ENCODE results near the gene UBE3C.
A peak's percentile ranks its signal among the peaks of the same experiment; 100 is the strongest.
"Not testable (repeated sequence)": the region's sequence is repeated elsewhere in the genome, so short reads cannot be mapped to it uniquely, and the experiment has no call there.

UBE3C gene

GRCh38 chr7:157271315-157271990 lies 132.7 kb downstream of the UBE3C start:
- no peak for DNase-seq

DNA sequence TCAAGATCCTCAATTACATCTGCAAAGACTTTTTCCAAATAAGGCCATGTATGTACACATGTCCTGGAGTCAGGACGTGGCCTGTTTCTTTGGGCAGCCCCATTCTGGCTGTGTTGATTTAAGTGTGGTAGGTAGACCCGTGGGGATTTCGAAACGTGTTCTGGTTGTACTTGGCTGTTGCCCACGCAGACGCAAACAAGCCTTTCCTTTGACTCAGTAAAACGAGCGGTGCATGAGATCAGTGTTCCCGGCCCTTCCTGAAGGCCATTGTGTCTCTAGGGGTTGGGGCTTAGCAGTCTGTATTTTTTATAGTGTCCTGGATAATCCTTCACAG lies 133.2 kb downstream of the UBE3C start:
- DNase-seq = peak in 10 of 58 donors; percentile 7 to 42 (median 14)

DNA sequence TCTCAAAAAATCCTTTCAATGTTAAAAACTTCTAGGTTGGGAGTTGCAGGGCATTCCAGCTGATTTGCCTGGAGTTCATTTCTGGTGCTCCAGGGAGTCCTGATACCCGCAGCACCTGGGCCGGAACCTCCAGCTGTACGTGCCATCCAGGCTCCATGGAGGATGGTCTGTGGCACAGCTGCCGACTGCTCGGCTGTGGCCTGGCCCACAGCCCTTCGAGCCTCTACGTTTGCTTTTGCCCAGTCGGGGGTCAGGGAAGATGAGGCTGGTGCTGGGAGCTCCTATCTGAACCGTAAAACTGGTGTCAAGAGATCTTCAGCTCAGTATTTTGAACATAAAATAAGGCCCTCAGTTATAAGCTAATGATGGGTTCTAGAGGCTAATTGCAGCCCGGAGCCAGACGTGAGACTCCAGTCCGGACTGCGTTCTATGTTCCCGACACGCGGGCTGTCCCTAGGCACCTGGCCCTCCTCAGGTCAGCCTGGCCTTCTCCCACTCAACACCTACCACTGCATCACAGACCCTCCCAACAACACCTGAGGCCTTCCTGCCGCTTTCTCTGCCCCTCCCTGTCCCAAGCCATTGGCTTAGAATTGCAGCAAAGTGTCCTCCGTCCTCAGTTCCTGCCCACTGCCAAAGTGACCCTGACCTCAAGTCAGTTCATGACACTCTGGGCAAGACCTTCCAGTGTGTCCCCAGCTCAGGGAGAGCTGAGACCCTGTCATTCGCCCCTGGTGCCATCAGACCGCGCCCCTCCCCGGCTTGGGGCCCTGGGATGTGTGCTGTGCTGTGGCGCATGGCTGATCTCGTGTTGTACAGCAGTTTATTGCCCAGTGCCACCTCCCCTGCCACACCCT lies 133.9 kb downstream of the UBE3C start:
- DNase-seq = no peak

DNA sequence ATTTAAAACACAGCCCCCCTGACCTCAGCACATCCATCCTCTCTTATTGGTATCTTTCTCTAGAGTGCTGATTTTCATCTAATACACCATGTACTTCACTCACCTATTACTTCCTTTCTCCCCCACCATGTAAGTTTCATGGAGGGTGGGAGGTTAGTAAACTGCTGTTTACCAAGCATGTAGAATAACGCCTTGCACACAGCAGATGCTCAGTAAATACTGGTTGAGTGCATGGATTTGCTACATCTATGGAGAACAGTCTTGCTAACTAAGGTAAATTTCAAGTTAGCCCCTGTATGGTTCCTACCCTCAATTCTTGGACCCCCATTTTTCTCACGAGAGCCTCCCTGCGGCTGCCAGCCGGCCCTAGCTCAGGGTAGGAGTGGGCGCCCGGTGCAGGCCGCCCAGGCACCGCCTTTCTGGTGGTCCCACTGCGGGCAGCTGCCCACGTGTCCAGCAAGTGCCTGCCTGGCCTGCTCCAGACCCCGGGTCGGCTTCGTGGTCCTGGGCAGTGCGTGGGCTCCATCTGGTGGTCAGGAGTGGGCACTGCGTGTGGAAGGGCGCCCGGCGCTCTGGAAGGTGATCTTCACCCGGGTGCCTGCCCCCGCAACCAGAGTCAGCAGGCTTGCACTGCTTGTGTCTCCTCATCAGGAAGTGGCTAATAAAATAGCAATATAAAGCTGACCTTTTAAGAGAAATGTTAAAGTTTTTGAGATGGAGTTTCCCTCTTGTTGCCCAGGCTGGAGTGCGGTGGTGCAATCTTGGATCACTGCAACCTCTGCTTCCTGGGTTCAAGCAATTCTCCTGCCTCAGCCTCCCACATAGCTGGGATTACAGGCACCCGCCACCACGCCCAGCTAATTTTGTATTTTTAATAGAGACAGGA lies 134.7 kb downstream of the UBE3C start:
- peak in 43 of 58 donors; percentile 14 to 60 (median 33) for DNase-seq

DNA sequence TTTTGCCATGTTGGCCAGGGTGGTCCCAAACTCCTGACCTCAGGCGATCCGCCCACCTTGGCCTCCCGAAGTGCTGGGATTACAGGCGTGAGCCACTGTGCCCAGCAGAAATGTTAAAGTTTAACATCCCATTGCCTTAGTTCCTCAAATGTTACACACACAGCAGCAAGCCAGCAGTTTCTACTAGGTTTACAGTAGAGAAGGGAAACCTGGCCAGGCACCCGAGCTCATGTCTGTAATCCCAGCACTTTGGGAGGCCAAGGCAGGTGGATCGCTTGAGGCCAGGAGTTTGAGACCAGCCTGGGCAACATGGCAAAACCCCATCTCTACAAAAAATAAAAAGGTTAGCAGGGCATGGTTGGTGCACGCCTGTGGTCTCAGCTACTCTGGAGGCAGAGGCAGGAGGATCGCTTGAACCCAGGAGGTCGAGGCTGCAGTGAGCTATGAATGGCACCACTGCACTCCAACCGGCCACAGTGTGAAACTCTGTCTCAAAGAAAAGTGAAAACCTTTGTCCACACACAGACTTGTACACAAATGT lies 135.4 kb downstream of the UBE3C start:
- DNase-seq = not testable (repeated sequence)

DNA sequence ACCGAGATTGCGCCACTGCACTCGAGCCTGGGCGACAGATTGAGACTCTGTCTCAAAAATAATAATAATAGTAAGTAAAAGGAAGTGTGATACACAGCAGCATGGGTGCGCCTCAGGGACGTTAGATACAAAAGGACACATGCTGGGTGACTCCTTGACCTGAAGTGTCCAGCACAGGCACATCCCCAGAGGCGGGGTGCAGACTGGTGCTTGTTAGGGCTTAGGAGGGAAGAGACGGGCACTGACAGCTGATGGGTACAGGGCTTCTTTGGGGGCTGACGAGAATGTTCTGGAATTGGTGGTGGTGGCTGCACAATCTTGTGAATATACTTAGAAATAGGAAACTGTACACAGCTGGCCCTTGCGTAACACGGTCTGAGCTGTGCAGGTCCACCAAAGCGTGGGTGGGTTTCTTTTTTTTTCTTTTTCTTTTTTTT lies 136.3 kb downstream of the UBE3C start:
- DNase-seq = no peak

DNA sequence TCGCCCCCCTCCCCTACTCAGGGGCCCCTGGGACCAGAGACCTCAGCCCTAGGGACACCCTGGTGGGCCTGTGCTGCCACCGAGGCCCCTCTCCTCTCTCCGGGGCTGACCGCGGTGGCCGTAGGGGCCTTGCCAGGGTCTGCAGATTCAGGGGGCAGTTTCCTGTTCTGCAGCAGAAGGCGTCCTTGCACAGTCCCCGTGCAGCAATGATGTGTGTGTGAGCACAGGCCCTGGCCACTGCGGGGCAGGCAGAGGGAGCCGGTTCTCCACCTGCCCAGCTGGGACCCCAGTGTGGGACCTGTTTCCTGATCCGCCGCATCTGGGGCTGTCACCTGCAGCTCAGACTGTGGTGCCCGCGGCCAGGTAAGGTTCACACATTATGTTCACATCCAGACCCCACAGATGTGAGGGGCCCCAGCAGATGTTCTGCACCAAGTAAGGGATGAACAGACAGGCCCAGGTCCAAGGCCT lies 137.4 kb downstream of the UBE3C start:
- no peak for DNase-seq

DNA sequence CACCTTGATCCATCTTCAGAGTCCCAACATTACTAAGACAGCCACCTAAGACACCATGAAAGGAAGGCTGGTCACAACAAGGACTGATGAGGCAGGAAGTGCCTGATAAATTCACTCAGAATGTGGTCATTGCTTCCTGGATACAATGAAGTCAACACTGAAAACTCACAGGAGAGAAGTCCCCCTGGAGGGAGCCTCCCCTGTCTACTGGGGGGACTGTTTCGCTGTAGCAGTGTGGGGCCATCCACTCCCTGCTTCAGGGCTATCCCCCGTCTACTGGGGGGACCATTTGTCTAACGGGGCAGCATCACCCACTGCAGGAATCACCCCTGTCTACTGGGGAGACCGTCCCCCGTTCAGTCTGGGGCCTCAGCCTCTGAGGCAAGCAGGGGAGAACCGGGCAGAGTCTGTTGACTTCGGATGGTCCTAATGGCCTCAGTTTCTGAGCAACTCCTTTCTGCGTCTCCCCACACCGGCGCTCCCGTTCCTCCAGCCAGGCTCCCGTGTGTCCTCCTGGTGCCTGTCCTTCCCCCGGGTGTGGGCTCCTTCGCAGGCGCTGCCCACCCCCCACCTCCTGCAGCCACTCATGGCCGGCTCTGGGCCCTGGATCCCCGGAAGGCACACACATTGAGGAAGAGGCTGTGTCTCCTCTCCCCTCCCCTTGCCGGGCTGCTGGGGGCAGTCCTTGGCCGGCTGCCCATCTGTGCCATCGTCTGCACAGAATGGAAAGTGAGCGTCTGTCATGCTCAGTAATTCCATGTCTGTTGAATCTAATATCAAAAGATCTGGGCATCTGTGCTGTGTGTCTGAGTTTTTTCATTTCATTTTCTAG lies 138.2 kb downstream of the UBE3C start:
- DNase-seq = peak in 25 of 58 donors; percentile 8 to 54 (median 26)

- not testable (repeated sequence) for DNase-seq
Observed at GRCh38 chr7:157277568-157277967, 138.8 kb downstream of the UBE3C start.

DNA sequence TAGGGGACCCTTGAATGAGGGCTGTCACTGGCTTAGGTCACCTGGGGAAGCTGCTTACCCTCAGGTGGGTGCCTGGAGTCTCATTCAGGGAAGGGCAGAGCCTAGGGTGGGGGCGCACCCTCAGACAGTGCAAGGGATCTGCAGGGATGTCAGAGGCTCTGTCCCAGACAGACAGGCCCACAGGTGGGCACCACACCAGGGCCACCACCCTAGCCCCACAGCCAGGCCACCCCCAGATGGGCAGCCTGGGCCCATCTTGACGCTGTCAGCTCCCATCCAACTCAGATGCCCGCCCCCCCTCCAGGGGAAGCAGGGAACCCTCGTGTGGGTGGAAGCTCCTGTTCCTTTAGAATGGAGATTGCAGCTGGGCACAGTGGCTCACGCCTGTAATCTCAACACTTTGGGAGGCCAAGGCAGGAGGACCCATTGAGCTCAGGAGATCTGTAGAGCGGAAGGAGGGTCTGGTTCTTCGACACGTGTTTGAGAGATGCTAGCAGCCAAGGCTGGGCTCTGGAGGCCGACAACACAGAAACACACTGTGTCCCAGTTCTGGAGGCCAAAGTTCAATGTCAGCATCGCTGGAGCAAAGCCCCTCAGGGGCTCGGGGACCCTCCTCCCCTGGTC lies 139.6 kb downstream of the UBE3C start:
- DNase-seq = no peak

DNA sequence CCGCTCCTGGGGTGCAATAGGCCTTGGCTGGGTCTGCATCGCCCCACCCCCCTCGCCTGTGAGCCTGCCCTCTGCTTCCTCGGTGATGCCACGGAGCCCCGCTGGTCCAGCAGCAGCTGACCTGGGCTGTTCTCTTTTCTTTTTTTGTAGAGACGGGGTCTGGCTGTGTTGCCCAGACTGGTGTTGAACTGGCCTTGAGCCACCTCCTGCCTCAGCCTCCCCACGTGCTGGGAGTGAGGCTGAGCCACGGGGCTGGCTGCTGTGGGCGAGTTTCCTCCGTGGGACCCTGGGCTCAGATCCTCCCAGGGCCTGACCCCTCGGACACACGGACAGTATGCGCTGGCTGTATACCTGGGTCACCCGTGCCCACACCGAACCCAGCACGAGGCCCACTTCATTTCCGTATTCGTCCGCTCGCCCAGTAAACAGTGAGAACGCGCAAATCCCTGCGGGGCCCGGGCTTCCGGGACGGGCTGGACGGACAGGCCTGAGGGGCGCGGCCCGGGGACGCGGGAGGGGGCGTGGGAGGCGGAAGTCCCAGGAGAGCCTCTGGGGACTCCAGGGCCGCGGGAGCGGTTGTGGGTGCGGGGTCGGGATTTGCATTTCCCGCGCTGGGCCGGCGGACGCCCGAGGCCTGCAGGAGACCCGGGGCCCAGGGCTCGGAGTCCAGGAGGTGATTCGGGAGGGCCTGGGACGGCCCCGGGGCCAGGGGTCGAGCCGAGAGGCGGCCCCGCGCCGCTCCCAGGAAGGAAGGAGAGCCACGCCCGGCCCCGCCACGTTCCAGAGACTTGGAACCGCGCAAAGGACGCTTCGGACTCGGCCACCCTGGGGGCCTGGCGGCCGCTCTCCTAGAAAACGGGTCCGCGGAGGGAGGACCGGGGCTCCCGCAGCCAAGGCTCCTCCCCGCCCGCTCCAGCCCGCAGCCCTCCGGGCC lies 140.3 kb downstream of the UBE3C start:
- DNase-seq = no peak

- no peak for DNase-seq
Observed at GRCh38 chr7:157279741-157280215, 141.1 kb downstream of the UBE3C start.

DNA sequence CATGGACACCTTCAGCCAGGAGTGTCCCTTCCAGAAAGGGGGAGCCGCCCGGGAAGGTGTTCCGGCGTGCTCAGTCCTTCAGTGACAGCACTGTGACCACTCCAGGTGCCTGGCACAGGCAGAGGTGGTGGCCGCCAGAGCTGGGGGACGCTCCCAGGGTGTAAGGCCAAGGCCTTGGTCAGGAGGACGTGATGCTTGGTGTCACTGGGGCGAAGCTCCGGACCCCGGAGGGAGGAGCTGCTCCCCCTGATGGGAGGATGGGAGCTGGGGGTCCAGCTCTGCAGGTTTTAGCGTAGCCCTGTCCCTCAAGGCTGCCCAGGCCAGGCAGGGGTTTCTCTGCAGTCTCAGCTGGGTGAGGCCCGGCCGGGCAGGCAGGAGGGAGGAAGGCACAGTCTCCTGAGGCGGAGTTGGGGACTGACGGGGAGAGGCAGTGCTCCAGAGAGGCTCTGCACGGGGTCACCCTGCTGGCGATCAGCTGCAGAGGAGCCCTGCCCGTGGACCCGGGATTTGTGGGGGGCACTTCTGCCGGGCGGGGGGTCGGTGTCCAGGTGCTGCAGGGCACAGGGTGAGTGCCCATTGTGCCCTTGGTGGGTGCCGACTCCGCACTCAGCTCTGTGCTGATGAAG lies 141.6 kb downstream of the UBE3C start:
- no peak for DNase-seq

- DNase-seq = no peak
Observed at GRCh38 chr7:157281221-157281998, 142.7 kb downstream of the UBE3C start.

- DNase-seq = no peak
Observed at GRCh38 chr7:157282141-157282801, 143.5 kb downstream of the UBE3C start.

GRCh38 chr7:157284229-157285014 lies 145.7 kb downstream of the UBE3C start:
- DNase-seq = no peak
